Neuronal stem cell (in vitro differentiated cells): ENCODE data around the gene PIK3R4. TPM values are rescaled to one million over a fixed set of nuclear protein-coding genes. Genes with fewer than 3 reads are reported as not detected.

Source experiments
- DNase-seq: peaks from one replicate; pipeline ENCODE4 v3.0.0-alpha.2; 2013; ENCODE audit warnings: low spot score
- H2AFZ ChIP-seq: one replicate; pipeline ENCODE4 v1.6.1; 2013; ENCODE audit warnings: mild to moderate bottlenecking, low read length, inconsistent platforms
- H2AK5ac ChIP-seq: 2 replicates; pipeline ENCODE4 v1.6.1; 2013; ENCODE audit warnings: low read depth, mild to moderate bottlenecking, inconsistent platforms, low read length, moderate library complexity, mixed read lengths
- H2BK120ac ChIP-seq: 2 replicates; pipeline ENCODE4 v1.6.1; 2013; ENCODE audit warnings: low read depth, mild to moderate bottlenecking, inconsistent platforms, low read length, moderate library complexity, mixed read lengths
- H2BK12ac ChIP-seq: one replicate; pipeline ENCODE4 v1.6.1; 2013; ENCODE audit warnings: low read length, inconsistent platforms
- H2BK15ac ChIP-seq: 2 replicates; pipeline ENCODE4 v1.6.1; 2013; ENCODE audit warnings: mild to moderate bottlenecking, low read length, inconsistent platforms, mixed read lengths
- H2BK5ac ChIP-seq: one replicate; pipeline ENCODE4 v1.6.1; 2013; ENCODE audit warnings: inconsistent platforms, mild to moderate bottlenecking, low read length, moderate library complexity
- H3K14ac ChIP-seq: one replicate; pipeline ENCODE4 v1.6.1; 2013; ENCODE audit warnings: low read length, inconsistent platforms
- H3K18ac ChIP-seq: 2 replicates; pipeline ENCODE4 v1.6.1; 2013; ENCODE audit warnings: low read length, inconsistent platforms
- H3K23ac ChIP-seq: 2 replicates; pipeline ENCODE4 v1.6.1; 2013; ENCODE audit warnings: low read depth, mild to moderate bottlenecking, mixed read lengths, low read length, inconsistent platforms; ENCODE audit not compliant: poor library complexity
- H3K27ac ChIP-seq: replicated peaks from 3 replicates; pipeline ENCODE4 v1.5.1; 2013; ENCODE audit warnings: low read length, inconsistent platforms
- H3K27me3 ChIP-seq, 3 experiments: 2 replicates each; pipeline ENCODE4 v1.6.1; 2013; ENCODE audit warnings: low read length in 3 of 3, mild to moderate bottlenecking in 2 of 3, inconsistent platforms in 1 of 3, low read depth in 1 of 3, mixed read lengths in 1 of 3, moderate library complexity in 1 of 3; ENCODE audit not compliant: control insufficient read depth in 3 of 3, insufficient read depth in 3 of 3
- H3K36me3 ChIP-seq, 2 donors: replicated peaks in 1 of 2; 2 replicates each; pipeline ENCODE4 v1.6.1; 2013; ENCODE audit warnings: low read length in 2 of 2; ENCODE audit not compliant: control insufficient read depth in 2 of 2, insufficient read depth in 2 of 2
- H3K4ac ChIP-seq: 2 replicates; pipeline ENCODE4 v1.6.1; 2013; ENCODE audit warnings: inconsistent platforms, mild to moderate bottlenecking, low read length, moderate library complexity
- H3K4me1 ChIP-seq, 2 donors: 1 replicate in 1 of 2; 2 replicates in 1 of 2; pipeline ENCODE4 v1.6.1; 2013; ENCODE audit warnings: low read length in 2 of 2, low read depth in 1 of 2; ENCODE audit not compliant: control insufficient read depth in 2 of 2, insufficient read depth in 1 of 2
- H3K4me2 ChIP-seq: one replicate; pipeline ENCODE4 v1.6.1; 2013; ENCODE audit warnings: mild to moderate bottlenecking, low read length, inconsistent platforms; ENCODE audit not compliant: insufficient read depth, poor library complexity, severe bottlenecking
- H3K4me3 ChIP-seq, 2 donors: 2 replicates each; pipeline ENCODE4 v1.5.1; 2013; ENCODE audit warnings: low read length in 2 of 2, mild to moderate bottlenecking in 2 of 2, inconsistent platforms in 1 of 2, moderate library complexity in 1 of 2
- H3K79me1 ChIP-seq: one replicate; pipeline ENCODE4 v1.6.1; 2013; ENCODE audit warnings: low read depth, mild to moderate bottlenecking, inconsistent platforms, low read length, moderate library complexity
- H3K9ac ChIP-seq: one replicate; pipeline ENCODE4 v1.6.1; 2013; ENCODE audit warnings: mild to moderate bottlenecking, low read depth, low read length, inconsistent platforms; ENCODE audit not compliant: poor library complexity
- H3K9me3 ChIP-seq, 2 donors: replicated peaks in 1 of 2; 2 replicates each; pipeline versions ENCODE3 to v1.6.1; 2013; ENCODE audit warnings: low read length in 2 of 2, mild to moderate bottlenecking in 2 of 2, inconsistent platforms in 1 of 2, low read depth in 1 of 2, mixed read lengths in 1 of 2, moderate library complexity in 1 of 2; ENCODE audit not compliant: control insufficient read depth in 2 of 2, insufficient read depth in 1 of 2
- H4K8ac ChIP-seq: one replicate; pipeline ENCODE4 v1.6.1; 2013; ENCODE audit warnings: low read depth, mild to moderate bottlenecking, inconsistent platforms, low read length, moderate library complexity
- H4K91ac ChIP-seq: one replicate; pipeline ENCODE4 v1.6.1; 2013; ENCODE audit warnings: low read length, low read depth, mild to moderate bottlenecking, inconsistent platforms; ENCODE audit not compliant: poor library complexity
- WGBS, 2 donors: extraction: QIAGEN DNeasy Blood & Tissue Kit; methylation state at CpG; one replicate each; pipeline ENCODE4 v1.1.7; 2013; ENCODE audit warnings: missing lambda C conversion rate in 2 of 2, mixed read lengths in 1 of 2; ENCODE audit not compliant: insufficient read length in 2 of 2, insufficient replicate concordance in 1 of 2; ENCODE audit errors: extremely low coverage in 2 of 2; 5-methylcytosine and 5-hydroxymethylcytosine counted together
- polyA plus RNA-seq, 2 experiments: library from polyadenylated mRNA; stranded (reverse); fragments of 200-250 nt; gene quantifications; one replicate each; pipeline ENCODE4 v1.2.3, GENCODE V29; 2013

PIK3R4 gene
- polyA plus RNA-seq (2013, experiment 1 of 2): 9.9 TPM
- polyA plus RNA-seq (2013, experiment 2 of 2): 10.8 TPM

DNA sequence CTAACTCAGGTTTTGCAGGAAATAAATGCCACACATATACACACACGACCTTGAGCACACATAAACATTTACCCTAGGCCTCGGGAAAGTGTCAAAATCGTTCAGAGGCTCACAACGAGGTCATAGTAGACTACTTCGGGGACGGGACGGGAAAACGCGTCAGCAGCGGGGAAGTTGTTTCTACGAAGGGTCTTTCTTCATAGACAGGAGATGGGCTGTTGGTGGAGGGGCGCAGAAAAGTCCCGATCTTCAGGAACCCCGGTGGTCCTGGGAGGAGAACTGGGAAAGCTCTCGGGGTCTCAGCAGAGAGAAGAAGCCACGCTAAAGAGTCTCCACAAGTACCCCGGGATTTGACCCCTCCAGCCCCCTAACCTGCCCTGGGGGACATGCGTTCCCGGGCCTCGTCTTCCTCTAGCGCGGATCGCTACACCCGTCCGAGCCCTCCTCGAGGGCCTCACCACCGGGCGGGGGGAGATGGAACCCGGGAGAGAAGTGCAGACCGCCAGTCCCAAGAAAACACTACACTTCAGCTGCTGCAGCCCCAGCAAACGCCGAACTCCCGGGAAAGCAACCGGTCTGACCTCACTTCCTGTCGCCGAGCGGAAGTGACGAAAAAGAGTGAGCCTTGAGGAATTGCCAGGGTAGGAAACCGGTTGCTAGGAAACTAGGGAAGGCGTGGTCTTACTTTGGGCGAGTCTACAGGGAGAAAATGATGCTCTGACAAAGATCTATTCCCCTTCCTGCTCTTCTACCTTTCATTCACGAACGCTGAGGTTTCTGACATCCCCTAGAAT, at the start of gene PIK3R4:
PIK3R4 (minus strand) TSS at position 584 of the 794 bp plus-strand sequence. CDS start 1,611 bp downstream, outside the sequence.
- WGBS, 2 donors: no CpG with 5 or more reads among the region's 43 CpGs
- H2BK120ac ChIP-seq: no peak within 1 kb of the TSS

DNA sequence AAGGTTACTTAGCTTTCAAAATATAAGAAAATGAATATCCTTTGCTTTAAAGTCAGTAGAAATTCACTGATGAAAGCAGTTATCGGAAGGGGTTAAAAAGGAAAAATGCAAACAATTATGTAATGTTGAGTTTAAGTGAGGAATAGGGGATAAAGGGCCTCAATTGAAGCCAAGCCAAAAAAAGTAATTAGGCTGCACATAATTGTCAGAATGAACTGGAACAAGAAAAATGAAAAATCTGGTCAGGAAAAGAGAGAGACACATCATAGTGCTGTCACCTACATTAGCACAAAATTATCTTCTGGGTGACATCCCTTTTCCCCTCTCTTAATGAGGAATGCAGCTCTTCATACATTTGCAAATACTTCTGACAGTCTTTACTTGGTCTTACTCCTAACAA, 48.8 kb upstream of the PIK3R4 start:
- H3K18ac ChIP-seq: no peak overlapping the region
- no peak overlapping the region for H3K27ac ChIP-seq
- no peak overlapping the region for H2BK12ac ChIP-seq
- no peak overlapping the region for H2AFZ ChIP-seq
- no peak overlapping the region for H3K4me2 ChIP-seq
- no peak for DNase-seq
- H3K27me3 ChIP-seq: peaks cover 0 to 60% (median 0%) of the 10 kb centered on the region in 3 experiments
- H2BK120ac ChIP-seq: no peak overlapping the region
- H3K23ac ChIP-seq: no peak overlapping the region
- no peaks in the 10 kb centered on the region for H3K9me3 ChIP-seq
- no peaks in the 10 kb centered on the region for H3K36me3 ChIP-seq
- H2BK15ac ChIP-seq: no peak overlapping the region
- H3K4me3 ChIP-seq: no peak overlapping the region
- WGBS, 2 donors: 100% methylated on average over 1 of the region's 1 CpG; no CpG with 5 or more reads in 1 of the 2 donors
- H3K4ac ChIP-seq: no peak overlapping the region
- H3K14ac ChIP-seq: no peak overlapping the region
- H2BK5ac ChIP-seq: no peak overlapping the region
- H3K79me1 ChIP-seq: no peaks in the 10 kb centered on the region
- H3K9ac ChIP-seq: no peak overlapping the region
- H4K91ac ChIP-seq: no peak overlapping the region
- no peak overlapping the region for H4K8ac ChIP-seq
- no peaks in the 10 kb centered on the region for H3K4me1 ChIP-seq
- no peak overlapping the region for H2AK5ac ChIP-seq

More for the DNA sequence above, at the start of gene PIK3R4:
- peak within 1 kb of the TSS; percentile 79 for H3K18ac ChIP-seq
- H3K9ac ChIP-seq: peak within 1 kb of the TSS; percentile 88
- H2BK12ac ChIP-seq: no peak within 1 kb of the TSS
- no peaks in the 10 kb centered on the region for H3K9me3 ChIP-seq
- peaks cover 0 to 7% (median 0%) of the 10 kb centered on the region in 3 experiments for H3K27me3 ChIP-seq
- H4K91ac ChIP-seq: no peak within 1 kb of the TSS
- no peak within 1 kb of the TSS for H4K8ac ChIP-seq
- no peak within 1 kb of the TSS for H3K14ac ChIP-seq
- peak within 1 kb of the TSS; percentile 51 for H3K27ac ChIP-seq
- H3K4me2 ChIP-seq: peak within 1 kb of the TSS; percentile 67
- no peak within 1 kb of the TSS for H3K4ac ChIP-seq
- peak within 1 kb of the TSS; percentile 88 for H2AFZ ChIP-seq
- H3K79me1 ChIP-seq: no peaks in the 10 kb centered on the region
- H3K23ac ChIP-seq: no peak within 1 kb of the TSS
- peaks cover 12 to 40% of the 10 kb centered on the region in 2 donors for H3K36me3 ChIP-seq
- no peak within 1 kb of the TSS for H2BK15ac ChIP-seq
- DNase-seq: peak; percentile 97
- peak within 1 kb of the TSS; percentile 69 to 96 for H3K4me3 ChIP-seq
- H3K4me1 ChIP-seq: peaks cover 0 to 5% of the 10 kb centered on the region in 2 donors
- H2AK5ac ChIP-seq: no peak within 1 kb of the TSS
- H2BK5ac ChIP-seq: no peak within 1 kb of the TSS

DNA sequence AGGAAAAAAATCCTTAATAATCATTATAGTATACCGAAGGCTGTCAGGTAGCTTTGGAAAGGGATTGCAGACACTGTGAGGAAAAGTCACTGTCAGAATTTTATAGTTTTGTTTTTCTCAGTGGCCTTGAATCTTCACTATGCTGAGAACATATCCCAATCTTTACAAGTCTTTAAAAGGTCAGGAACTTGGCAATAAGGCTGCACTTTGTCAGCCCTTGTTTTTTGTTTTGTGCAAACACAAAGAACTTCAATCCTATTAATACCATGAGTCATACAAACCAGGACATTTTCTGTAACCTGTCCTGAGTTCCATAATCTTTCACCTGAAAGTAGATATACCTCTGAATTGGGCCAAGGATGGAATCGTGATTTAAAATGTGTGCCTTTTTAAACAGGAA, 45.6 kb upstream of the PIK3R4 start:
- Histone ChIP-seq H3K23ac (no peak overlapping the region), H2BK12ac (no peak overlapping the region), H3K4me2 (no peak overlapping the region), H4K91ac (no peak overlapping the region), H3K36me3 (no peaks in the 10 kb centered on the region), H4K8ac (no peak overlapping the region), H3K4ac (no peak overlapping the region), H2BK15ac (no peak overlapping the region), H3K79me1 (no peaks in the 10 kb centered on the region), H3K9ac (no peak overlapping the region), H2BK120ac (no peak overlapping the region), H3K18ac (no peak overlapping the region), H3K4me1 (peaks cover 0 to 5% of the 10 kb centered on the region in 2 donors), H3K14ac (no peak overlapping the region), H2AFZ (no peak overlapping the region), H2BK5ac (no peak overlapping the region), H2AK5ac (no peak overlapping the region), H3K27ac (no peak overlapping the region), H3K27me3 (peaks cover 0 to 81% (median 0%) of the 10 kb centered on the region in 3 experiments), H3K9me3 (no peaks in the 10 kb centered on the region), H3K4me3 (no peak overlapping the region)
- DNase-seq: no peak
- no CpG with 5 or more reads among the region's 2 CpGs for WGBS, 2 donors

DNA sequence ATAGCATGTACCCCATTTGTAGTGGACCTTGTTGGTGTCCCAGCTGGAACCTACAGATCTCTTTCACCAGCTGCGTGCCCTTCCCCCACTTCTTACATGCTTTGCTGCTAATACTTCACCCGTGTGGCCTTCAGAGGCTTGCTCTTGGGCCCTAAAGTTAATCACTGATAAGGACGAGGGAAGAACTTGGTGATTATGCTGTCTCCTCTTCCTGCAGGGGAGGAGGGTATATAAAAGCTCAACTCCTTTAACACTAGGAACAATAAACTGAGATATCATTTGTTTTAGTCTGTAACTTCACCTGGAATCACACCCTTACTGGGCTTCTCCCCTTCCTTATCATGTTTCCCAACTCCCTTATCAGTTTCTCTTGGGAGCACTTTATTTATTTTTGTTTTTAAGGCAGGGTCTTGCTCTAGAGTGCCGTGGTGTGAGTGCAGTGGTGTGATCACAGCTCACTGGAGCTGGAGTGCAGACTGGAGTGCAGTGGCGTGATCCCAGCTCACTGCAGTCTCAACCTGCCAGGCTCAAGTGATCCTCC, 43.2 kb upstream of the PIK3R4 start:
- Histone ChIP-seq H4K91ac (no peak overlapping the region), H3K36me3 (no peaks in the 10 kb centered on the region), H2BK12ac (no peak overlapping the region), H3K14ac (no peak overlapping the region), H2BK120ac (no peak overlapping the region), H3K27ac (no peak overlapping the region), H3K4me1 (peaks cover 0 to 6% of the 10 kb centered on the region in 2 donors), H3K4ac (no peak overlapping the region), H3K9me3 (no peaks in the 10 kb centered on the region), H3K23ac (no peak overlapping the region), H2BK5ac (no peak overlapping the region), H3K9ac (no peak overlapping the region), H3K79me1 (no peaks in the 10 kb centered on the region), H3K18ac (no peak overlapping the region), H4K8ac (no peak overlapping the region), H3K4me2 (no peak overlapping the region), H3K4me3 (no peak overlapping the region), H2AK5ac (no peak overlapping the region), H2AFZ (no peak overlapping the region), H3K27me3 (peaks cover 0 to 97% (median 0%) of the 10 kb centered on the region in 3 experiments), H2BK15ac (no peak overlapping the region)
- no peak for DNase-seq
- no CpG with 5 or more reads among the region's 5 CpGs for WGBS, 2 donors
